ENCODE measurements around the gene SRSF5. TPM values are rescaled to one million over a fixed set of nuclear protein-coding genes. Genes with fewer than 3 reads are reported as not detected.

The SRSF5 gene
- polyA plus RNA-seq, 2 donors = 362 to 481 TPM

DNA sequence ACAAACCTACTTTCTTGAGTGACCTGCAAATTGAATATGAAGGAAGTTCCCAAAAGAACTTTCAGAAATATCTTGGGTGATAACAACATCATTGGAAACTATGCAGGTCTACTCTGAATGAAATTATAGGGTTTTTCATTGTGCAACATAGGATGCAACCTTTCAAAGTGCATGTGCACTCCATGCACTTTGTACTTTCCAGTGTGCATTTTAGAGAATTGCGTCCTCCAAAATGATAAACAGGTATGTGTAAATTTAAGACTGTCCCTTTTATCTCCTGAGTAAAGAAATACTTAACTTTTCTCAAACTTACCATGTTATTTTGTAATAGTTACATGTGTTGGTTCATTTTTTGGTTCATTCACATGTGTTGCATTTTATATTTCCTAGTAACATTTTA lies 13.2 kb downstream of the SRSF5 start:
- Histone ChIP-seq H3K4me3 (ENCODE audit: low read depth in 1 of 2, low read length in 2 of 2) (no peak overlapping the region), H3K36me3 (ENCODE audit: control insufficient read depth in 2 of 2, insufficient read depth in 2 of 2, low read length in 1 of 2) (peaks cover 7 to 12% of the 10 kb centered on the region in 2 donors), H3K27ac (ENCODE audit: low read depth in 2 of 2, low read length in 1 of 2) (no peak overlapping the region), H3K4me1 (ENCODE audit: control insufficient read depth in 2 of 2, insufficient read depth in 2 of 2, low read length in 1 of 2) (no peaks in the 10 kb centered on the region), H3K9me3 (ENCODE audit: control insufficient read depth in 2 of 2, insufficient read depth in 1 of 2, low read depth in 1 of 2, low read length in 1 of 2) (no peaks in the 10 kb centered on the region), H3K27me3 (ENCODE audit: control insufficient read depth in 1 of 2, insufficient read depth in 2 of 2, low read length in 2 of 2) (no peaks in the 10 kb centered on the region)
- 91 to 98% methylated on average over 1 of the region's 1 CpG for WGBS, 2 donors

DNA sequence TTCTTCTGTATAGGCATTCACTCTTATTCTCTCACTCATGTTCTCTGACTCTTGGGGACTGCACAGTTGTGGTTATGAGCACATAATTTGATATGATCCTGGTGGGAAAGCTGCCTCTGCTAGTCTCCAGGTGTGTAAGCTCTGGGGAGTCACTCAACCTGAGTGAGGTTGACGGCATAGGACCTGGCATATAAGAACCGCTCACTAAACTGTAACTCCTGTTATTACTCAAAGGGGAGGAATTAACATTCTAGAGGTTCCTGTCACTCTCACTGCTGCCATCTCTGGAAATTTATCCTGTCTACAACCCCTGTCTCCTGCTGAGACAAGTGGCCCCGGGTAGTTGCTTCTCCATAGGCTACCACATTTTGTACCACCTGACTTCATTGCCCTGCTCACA lies 14.0 kb downstream of the SRSF5 start:
- H3K9me3 ChIP-seq (ENCODE audit: control insufficient read depth in 2 of 2, insufficient read depth in 1 of 2, low read depth in 1 of 2, low read length in 1 of 2) = no peaks in the 10 kb centered on the region
- no peaks in the 10 kb centered on the region for H3K4me1 ChIP-seq (ENCODE audit: control insufficient read depth in 2 of 2, insufficient read depth in 2 of 2, low read length in 1 of 2)
- H3K27me3 ChIP-seq (ENCODE audit: control insufficient read depth in 1 of 2, insufficient read depth in 2 of 2, low read length in 2 of 2) = no peaks in the 10 kb centered on the region
- H3K4me3 ChIP-seq (ENCODE audit: low read depth in 1 of 2, low read length in 2 of 2) = no peak overlapping the region
- no peak overlapping the region for H3K27ac ChIP-seq (ENCODE audit: low read depth in 2 of 2, low read length in 1 of 2)
- 92 to 98% methylated on average over 3 of the region's 3 CpGs for WGBS, 2 donors
- peaks cover 5 to 12% of the 10 kb centered on the region in 2 donors for H3K36me3 ChIP-seq (ENCODE audit: control insufficient read depth in 2 of 2, insufficient read depth in 2 of 2, low read length in 1 of 2)

DNA sequence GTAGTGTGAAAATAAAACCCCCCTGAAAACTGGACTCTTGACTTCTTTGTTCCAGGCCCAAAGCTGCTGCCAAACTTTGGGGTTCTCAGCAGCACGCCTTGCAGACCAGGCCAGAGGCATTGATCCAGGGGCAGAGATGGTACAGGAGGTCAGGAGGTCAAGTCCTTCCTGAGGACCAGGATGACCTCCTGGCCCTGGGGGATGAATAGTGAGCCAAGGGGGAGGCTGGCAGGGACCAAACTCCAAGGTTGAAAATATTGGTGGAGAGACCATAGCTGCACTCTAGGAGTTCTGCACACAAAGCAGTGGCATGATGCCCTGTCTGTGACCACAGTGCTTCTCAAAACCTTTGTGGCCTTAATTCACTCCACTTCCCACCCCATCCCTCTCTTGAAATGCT lies 18.0 kb downstream of the SRSF5 start:
- H3K4me3 ChIP-seq (ENCODE audit: low read depth in 1 of 2, low read length in 2 of 2) = no peak overlapping the region
- H3K4me1 ChIP-seq (ENCODE audit: control insufficient read depth in 2 of 2, insufficient read depth in 2 of 2, low read length in 1 of 2) = no peaks in the 10 kb centered on the region
- peaks cover 0 to 7% of the 10 kb centered on the region in 2 donors for H3K36me3 ChIP-seq (ENCODE audit: control insufficient read depth in 2 of 2, insufficient read depth in 2 of 2, low read length in 1 of 2)
- H3K27ac ChIP-seq (ENCODE audit: low read depth in 2 of 2, low read length in 1 of 2) = no peak overlapping the region
- H3K9me3 ChIP-seq (ENCODE audit: control insufficient read depth in 2 of 2, insufficient read depth in 1 of 2, low read depth in 1 of 2, low read length in 1 of 2) = no peaks in the 10 kb centered on the region
- WGBS, 2 donors = 93 to 100% methylated on average over 1 of the region's 1 CpG
- no peaks in the 10 kb centered on the region for H3K27me3 ChIP-seq (ENCODE audit: control insufficient read depth in 1 of 2, insufficient read depth in 2 of 2, low read length in 2 of 2)

DNA sequence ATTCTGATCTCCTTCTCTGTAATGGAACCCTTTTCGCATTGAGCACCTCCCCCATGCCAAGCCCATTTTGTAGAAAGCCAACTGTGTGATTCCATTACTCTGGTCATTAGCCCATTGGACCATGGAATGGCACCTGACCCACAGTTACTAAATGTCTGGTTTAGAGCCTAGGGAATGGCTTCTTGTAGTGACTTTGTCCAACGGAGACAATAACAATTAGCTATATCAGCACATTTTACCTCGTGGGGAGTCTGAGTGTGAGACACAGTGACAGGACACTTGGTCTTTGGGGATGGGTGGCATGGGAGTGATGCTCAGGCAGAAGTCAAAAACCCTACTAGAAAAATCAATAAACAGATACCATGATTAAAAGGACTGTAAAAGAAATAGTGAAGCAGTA lies 19.7 kb downstream of the SRSF5 start:
- no peak overlapping the region for H3K27ac ChIP-seq (ENCODE audit: low read depth in 2 of 2, low read length in 1 of 2)
- peaks cover 0 to 5% of the 10 kb centered on the region in 2 donors for H3K36me3 ChIP-seq (ENCODE audit: control insufficient read depth in 2 of 2, insufficient read depth in 2 of 2, low read length in 1 of 2)
- H3K27me3 ChIP-seq (ENCODE audit: control insufficient read depth in 1 of 2, insufficient read depth in 2 of 2, low read length in 2 of 2) = no peaks in the 10 kb centered on the region
- no peaks in the 10 kb centered on the region for H3K9me3 ChIP-seq (ENCODE audit: control insufficient read depth in 2 of 2, insufficient read depth in 1 of 2, low read depth in 1 of 2, low read length in 1 of 2)
- H3K4me3 ChIP-seq (ENCODE audit: low read depth in 1 of 2, low read length in 2 of 2) = no peak overlapping the region
- WGBS, 2 donors = 93 to 98% methylated on average over 3 of the region's 3 CpGs
- no peaks in the 10 kb centered on the region for H3K4me1 ChIP-seq (ENCODE audit: control insufficient read depth in 2 of 2, insufficient read depth in 2 of 2, low read length in 1 of 2)

DNA sequence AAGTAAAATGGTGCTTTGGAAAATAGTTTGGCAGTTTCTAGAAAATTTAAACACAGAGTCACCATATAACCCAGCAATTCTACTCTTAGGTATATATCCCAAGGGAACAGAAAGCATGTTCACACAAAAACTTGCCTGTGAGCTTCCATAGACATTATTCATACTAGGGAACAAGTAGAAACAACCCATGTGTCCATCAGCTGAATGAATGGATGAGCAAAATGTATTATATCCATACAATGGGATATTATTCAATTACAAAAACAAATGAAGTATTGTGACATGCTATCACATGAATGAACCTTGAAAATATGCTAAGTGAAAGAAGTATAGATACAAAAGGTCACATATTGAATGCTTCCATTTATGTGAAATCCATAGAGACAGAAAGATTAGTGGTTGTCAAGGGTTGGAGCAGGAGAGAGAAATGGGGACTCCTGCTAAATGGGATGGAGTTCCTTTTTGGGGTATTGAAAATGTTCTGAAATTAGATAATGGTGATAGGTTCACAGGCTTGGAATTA lies 22.2 kb downstream of the SRSF5 start:
- H3K27me3 ChIP-seq (ENCODE audit: control insufficient read depth in 1 of 2, insufficient read depth in 2 of 2, low read length in 2 of 2) = no peaks in the 10 kb centered on the region
- no peaks in the 10 kb centered on the region for H3K9me3 ChIP-seq (ENCODE audit: control insufficient read depth in 2 of 2, insufficient read depth in 1 of 2, low read depth in 1 of 2, low read length in 1 of 2)
- H3K4me3 ChIP-seq (ENCODE audit: low read depth in 1 of 2, low read length in 2 of 2) = no peak overlapping the region
- no peak overlapping the region for H3K27ac ChIP-seq (ENCODE audit: low read depth in 2 of 2, low read length in 1 of 2)
- H3K4me1 ChIP-seq (ENCODE audit: control insufficient read depth in 2 of 2, insufficient read depth in 2 of 2, low read length in 1 of 2) = no peaks in the 10 kb centered on the region
- H3K36me3 ChIP-seq (ENCODE audit: control insufficient read depth in 2 of 2, insufficient read depth in 2 of 2, low read length in 1 of 2) = peaks cover 0 to 5% of the 10 kb centered on the region in 2 donors

DNA sequence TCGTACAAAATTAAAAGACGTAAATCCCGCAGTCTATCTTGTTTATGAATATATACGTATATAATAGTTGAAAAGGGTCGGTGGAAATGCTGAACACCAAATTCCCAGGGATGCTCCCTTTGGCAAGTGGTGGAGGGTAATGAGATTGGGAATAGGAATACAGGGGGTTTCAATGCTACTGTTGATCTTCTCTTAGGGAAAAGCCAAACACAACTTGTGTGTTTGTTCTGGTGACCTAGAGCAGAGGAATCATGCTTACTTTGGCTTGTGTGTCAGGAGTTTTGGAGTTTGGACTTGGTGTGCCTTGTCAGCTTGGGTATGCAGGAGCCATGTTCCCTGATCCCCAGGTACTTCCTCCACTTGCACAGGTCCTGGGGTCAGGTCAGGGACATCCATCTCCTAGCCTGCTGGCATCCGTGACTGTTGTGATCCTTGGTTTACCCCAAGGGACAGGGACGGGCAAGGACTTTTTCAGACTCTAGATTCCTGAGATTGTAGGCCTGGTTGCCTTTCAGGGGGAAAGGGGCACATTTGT lies 26.0 kb downstream of the SRSF5 start:
- Histone ChIP-seq H3K27ac (ENCODE audit: low read depth in 2 of 2, low read length in 1 of 2) (no peak overlapping the region), H3K9me3 (ENCODE audit: control insufficient read depth in 2 of 2, insufficient read depth in 1 of 2, low read depth in 1 of 2, low read length in 1 of 2) (no peaks in the 10 kb centered on the region), H3K36me3 (ENCODE audit: control insufficient read depth in 2 of 2, insufficient read depth in 2 of 2, low read length in 1 of 2) (peaks cover 0 to 2% of the 10 kb centered on the region in 2 donors), H3K4me3 (ENCODE audit: low read depth in 1 of 2, low read length in 2 of 2) (no peak overlapping the region), H3K4me1 (ENCODE audit: control insufficient read depth in 2 of 2, insufficient read depth in 2 of 2, low read length in 1 of 2) (no peaks in the 10 kb centered on the region), H3K27me3 (ENCODE audit: control insufficient read depth in 1 of 2, insufficient read depth in 2 of 2, low read length in 2 of 2) (no peaks in the 10 kb centered on the region)
- WGBS, 2 donors = 91 to 92% methylated on average over 7 of the region's 7 CpGs

DNA sequence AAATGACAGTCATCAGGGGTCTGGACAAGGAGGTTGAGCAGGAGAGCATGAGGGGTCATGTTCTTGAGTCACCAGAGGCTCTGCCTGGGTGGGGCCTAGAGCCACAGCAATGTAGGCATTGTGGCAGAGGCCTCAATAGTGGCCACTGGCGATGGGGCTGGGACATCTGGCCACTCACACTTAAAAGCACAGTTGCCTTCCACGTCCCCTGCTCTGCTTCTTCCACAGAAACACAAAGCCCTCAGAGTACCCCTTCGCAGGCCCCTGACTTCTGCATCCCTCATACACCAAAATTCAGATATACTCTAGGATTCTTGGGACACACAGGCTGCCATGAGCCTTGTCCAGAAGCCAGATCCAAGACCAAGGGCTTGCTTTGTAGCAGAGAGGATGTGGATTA lies 27.8 kb downstream of the SRSF5 start:
- H3K27me3 ChIP-seq (ENCODE audit: control insufficient read depth in 1 of 2, insufficient read depth in 2 of 2, low read length in 2 of 2) = no peaks in the 10 kb centered on the region
- no peaks in the 10 kb centered on the region for H3K4me1 ChIP-seq (ENCODE audit: control insufficient read depth in 2 of 2, insufficient read depth in 2 of 2, low read length in 1 of 2)
- no peak overlapping the region for H3K27ac ChIP-seq (ENCODE audit: low read depth in 2 of 2, low read length in 1 of 2)
- no peaks in the 10 kb centered on the region for H3K9me3 ChIP-seq (ENCODE audit: control insufficient read depth in 2 of 2, insufficient read depth in 1 of 2, low read depth in 1 of 2, low read length in 1 of 2)
- H3K36me3 ChIP-seq (ENCODE audit: control insufficient read depth in 2 of 2, insufficient read depth in 2 of 2, low read length in 1 of 2) = peaks cover 0 to 2% of the 10 kb centered on the region in 2 donors
- 90 to 92% methylated on average over 3 of the region's 3 CpGs for WGBS, 2 donors
- no peak overlapping the region for H3K4me3 ChIP-seq (ENCODE audit: low read depth in 1 of 2, low read length in 2 of 2)

DNA sequence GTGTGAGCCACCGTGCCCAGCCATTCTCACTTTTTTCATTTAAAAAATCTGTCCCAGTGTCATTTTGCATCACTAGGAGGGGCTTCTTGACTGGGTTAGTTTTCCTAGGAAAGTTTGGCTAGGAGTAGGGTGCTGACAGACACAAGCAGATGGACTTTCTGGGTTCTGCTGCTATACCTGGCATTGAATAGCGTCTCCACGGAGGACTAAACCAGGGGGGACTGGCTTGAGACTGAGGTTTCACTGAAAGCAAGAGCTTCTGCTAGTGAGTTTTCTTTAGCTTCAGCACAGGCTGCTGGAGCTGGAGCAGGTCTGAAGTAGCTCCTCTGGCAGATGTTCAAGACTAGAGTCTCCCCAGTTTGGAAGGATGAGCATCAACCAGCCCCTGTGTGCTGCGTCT lies 28.7 kb downstream of the SRSF5 start:
- no peaks in the 10 kb centered on the region for H3K9me3 ChIP-seq (ENCODE audit: control insufficient read depth in 2 of 2, insufficient read depth in 1 of 2, low read depth in 1 of 2, low read length in 1 of 2)
- H3K4me3 ChIP-seq (ENCODE audit: low read depth in 1 of 2, low read length in 2 of 2) = no peak overlapping the region
- no peaks in the 10 kb centered on the region for H3K4me1 ChIP-seq (ENCODE audit: control insufficient read depth in 2 of 2, insufficient read depth in 2 of 2, low read length in 1 of 2)
- H3K27ac ChIP-seq (ENCODE audit: low read depth in 2 of 2, low read length in 1 of 2) = no peak overlapping the region
- no peaks in the 10 kb centered on the region for H3K27me3 ChIP-seq (ENCODE audit: control insufficient read depth in 1 of 2, insufficient read depth in 2 of 2, low read length in 2 of 2)
- H3K36me3 ChIP-seq (ENCODE audit: control insufficient read depth in 2 of 2, insufficient read depth in 2 of 2, low read length in 1 of 2) = peaks cover 0 to 2% of the 10 kb centered on the region in 2 donors
- 86 to 93% methylated on average over 4 of the region's 4 CpGs for WGBS, 2 donors

DNA sequence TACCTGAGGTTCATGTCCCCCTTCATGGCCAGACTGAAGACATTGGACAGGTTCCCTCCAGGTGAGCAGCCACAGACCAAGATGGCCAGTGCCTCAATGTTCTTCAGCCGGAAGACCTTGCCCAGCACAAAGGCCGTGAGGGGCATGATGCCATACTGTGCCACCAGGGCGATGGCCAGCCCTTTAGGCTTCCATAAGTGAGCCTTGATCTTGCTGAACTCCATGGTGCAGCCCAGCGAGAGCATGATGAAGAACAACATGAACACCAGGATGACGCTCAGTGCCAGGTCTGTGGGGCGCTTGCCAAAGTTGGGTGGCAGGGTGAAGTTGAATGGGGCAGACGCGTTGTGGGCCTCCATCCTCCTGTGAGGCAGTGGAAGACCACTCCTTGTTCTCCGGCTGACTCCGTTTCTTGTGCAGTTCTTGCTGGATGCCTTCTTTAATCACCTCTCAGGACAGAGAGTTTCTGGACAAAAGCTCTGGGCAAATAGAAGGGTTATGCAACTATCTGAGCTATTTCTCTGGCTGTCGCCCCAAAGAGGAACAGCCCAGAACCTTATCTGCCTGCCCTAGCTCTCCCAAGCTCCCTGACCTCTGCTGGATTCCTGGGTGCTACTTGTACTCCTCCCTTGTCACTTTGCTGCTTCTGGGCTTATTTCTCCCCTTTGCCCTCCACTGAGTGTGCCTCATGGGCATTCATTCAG lies 30.0 kb downstream of the SRSF5 start, which contains the start of gene SLC10A1:
Gene SLC10A1, minus strand, starts transcription at position 445 of the 704 bp plus-strand sequence. Its CDS starts 86 bp downstream, at position 359.
- no peak within 1 kb of the TSS for H3K4me3 ChIP-seq (ENCODE audit: low read depth in 1 of 2, low read length in 2 of 2)
- H3K27me3 ChIP-seq (ENCODE audit: control insufficient read depth in 1 of 2, insufficient read depth in 2 of 2, low read length in 2 of 2) = no peaks in the 10 kb centered on the region
- no peaks in the 10 kb centered on the region for H3K9me3 ChIP-seq (ENCODE audit: control insufficient read depth in 2 of 2, insufficient read depth in 1 of 2, low read depth in 1 of 2, low read length in 1 of 2)
- 90% methylated on average over 11 of the region's 11 CpGs for WGBS, 2 donors
- H3K27ac ChIP-seq (ENCODE audit: low read depth in 2 of 2, low read length in 1 of 2) = no peak within 1 kb of the TSS
- H3K4me1 ChIP-seq (ENCODE audit: control insufficient read depth in 2 of 2, insufficient read depth in 2 of 2, low read length in 1 of 2) = no peaks in the 10 kb centered on the region
- peaks cover 0 to 2% of the 10 kb centered on the region in 2 donors for H3K36me3 ChIP-seq (ENCODE audit: control insufficient read depth in 2 of 2, insufficient read depth in 2 of 2, low read length in 1 of 2)

All from esophagus (tissue), 2 donors.